Endodermal cell (in vitro differentiated cells): ENCODE data around the gene ACOT8. TPM values are rescaled to one million over a fixed set of nuclear protein-coding genes. Genes with fewer than 3 reads are reported as not detected.

ENCODE experiments used
- DNase-seq: peaks from one replicate; pipeline ENCODE4 v3.0.0-alpha.2; 2017
- H3K27ac ChIP-seq: 2 replicates; pipeline ENCODE4 v1.5.1; 2013; ENCODE audit warnings: mild to moderate bottlenecking, low read depth, low read length, moderate library complexity
- H3K27me3 ChIP-seq: 2 replicates; pipeline ENCODE4 v1.6.1; 2013; ENCODE audit warnings: mild to moderate bottlenecking, low read length, moderate library complexity; ENCODE audit not compliant: insufficient read depth, control insufficient read depth, poor library complexity, severe bottlenecking
- H3K36me3 ChIP-seq: 2 replicates; pipeline ENCODE4 v1.7.0; 2013; ENCODE audit warnings: mild to moderate bottlenecking, low read length, moderate library complexity; ENCODE audit not compliant: control insufficient read depth, insufficient read depth
- H3K4me1 ChIP-seq: one replicate; pipeline ENCODE4 v1.7.0; 2013; ENCODE audit warnings: low read length; ENCODE audit not compliant: control insufficient read depth, insufficient read depth
- H3K4me3 ChIP-seq: 2 replicates; pipeline ENCODE4 v1.5.1; 2013; ENCODE audit warnings: mild to moderate bottlenecking, low read length, moderate library complexity
- H3K9ac ChIP-seq: 2 replicates; pipeline ENCODE4 v1.6.1; 2013; ENCODE audit warnings: mild to moderate bottlenecking, low read length, moderate library complexity; ENCODE audit not compliant: poor library complexity, severe bottlenecking; ENCODE audit errors: extremely low read depth
- H3K9me3 ChIP-seq: 2 replicates; pipeline ENCODE4 v1.6.1; 2013; ENCODE audit warnings: mild to moderate bottlenecking, low read length, moderate library complexity; ENCODE audit not compliant: control insufficient read depth
- H3K27ac Mint-ChIP-seq: 2 replicates; pipeline ENCODE4 v1.8.0; 2020; ENCODE audit warnings: mixed read lengths
- H3K27me3 Mint-ChIP-seq: 2 replicates; pipeline ENCODE4 v1.8.0; 2021; ENCODE audit warnings: mild to moderate bottlenecking, mixed read lengths; ENCODE audit not compliant: insufficient read depth
- H3K36me3 Mint-ChIP-seq: 2 replicates; pipeline ENCODE4 v1.8.0; 2020; ENCODE audit warnings: low read depth, mixed read lengths
- H3K4me1 Mint-ChIP-seq: 2 replicates; pipeline ENCODE4 v1.8.0; 2020; ENCODE audit warnings: mixed read lengths
- H3K4me3 Mint-ChIP-seq: 2 replicates; pipeline ENCODE4 v1.8.0; 2020; ENCODE audit warnings: mild to moderate bottlenecking, moderate library complexity, mixed read lengths
- H3K9me3 Mint-ChIP-seq: 2 replicates; pipeline ENCODE4 v1.8.0; 2020; ENCODE audit warnings: mild to moderate bottlenecking, mixed read lengths
- CTCF ChIP-seq: fragments of 200-600 bp; sonication (generic); conservative IDR thresholded peaks from 2 replicates; pipeline ENCODE4 v1.5.0; 2021; ENCODE audit warnings: antibody characterized with exemption, mild to moderate bottlenecking
- WGBS, 2 experiments: methylation state at CpG; one replicate each; pipeline versions ENCODE4 v1.1.5 to v1.1.7; 2013; ENCODE audit warnings: missing lambda C conversion rate in 2 of 2, mixed read lengths in 1 of 2; ENCODE audit not compliant: insufficient coverage in 1 of 2, insufficient read length in 1 of 2; 5-methylcytosine and 5-hydroxymethylcytosine counted together
- total RNA-seq, 2 donors: library from RNA; stranded (reverse); fragmentation: NEBNext Ultra II Directional in 1 of 2; extraction: Animal tissue kit (Norgen Biotek cat#: 25700) in 1 of 2; gene quantifications; 2 replicates in 1 of 2; 3 replicates in 1 of 2; pipeline ENCODE4 v1.2.1, GENCODE V29; 2021

The ACOT8 gene
- total RNA-seq, 2 donors from 2014 or later = 24.3 to 27.9 TPM

GRCh38 chr20:45859916-45860315 lies 2.7 kb upstream of the ACOT8 start:
- TF ChIP-seq CTCF = no peak
- no peaks in the 10 kb centered on the region for H3K27me3 Mint-ChIP-seq
- 92 to 93% methylated on average over 5 of the region's 5 CpGs for WGBS, 2 experiments
- Histone ChIP-seq H3K9ac (no peak overlapping the region), H3K36me3 (peaks cover 3% of the 10 kb centered on the region), H3K4me1 (peaks cover 2% of the 10 kb centered on the region), H3K9me3 (no peaks in the 10 kb centered on the region), H3K27me3 (no peaks in the 10 kb centered on the region), H3K27ac (no peak overlapping the region), H3K4me3 (no peak overlapping the region)
- peaks cover 9% of the 10 kb centered on the region for H3K36me3 Mint-ChIP-seq
- H3K4me1 Mint-ChIP-seq = peaks cover 28% of the 10 kb centered on the region
- no peak for DNase-seq
- H3K4me3 Mint-ChIP-seq = no peak overlapping the region
- no peaks in the 10 kb centered on the region for H3K9me3 Mint-ChIP-seq
- no peak overlapping the region for H3K27ac Mint-ChIP-seq

GRCh38 chr20:45857882-45858216 lies 657 bp upstream of the ACOT8 start:
- no peak for TF ChIP-seq CTCF
- Histone ChIP-seq H3K27ac (no peak overlapping the region), H3K9me3 (no peaks in the 10 kb centered on the region), H3K4me1 (peaks cover 6% of the 10 kb centered on the region), H3K36me3 (peaks cover 13% of the 10 kb centered on the region), H3K27me3 (no peaks in the 10 kb centered on the region), H3K4me3 (peak overlapping the region; percentile 92), H3K9ac (no peak overlapping the region)
- H3K27me3 Mint-ChIP-seq = no peaks in the 10 kb centered on the region
- H3K4me3 Mint-ChIP-seq = peak overlapping the region; percentile 89
- peaks cover 7% of the 10 kb centered on the region for H3K36me3 Mint-ChIP-seq
- WGBS, 2 experiments = 13 to 40% methylated on average over 1 to 13 of the region's 13 CpGs
- peaks cover 47% of the 10 kb centered on the region for H3K4me1 Mint-ChIP-seq
- DNase-seq = peak; percentile 88
- H3K9me3 Mint-ChIP-seq = no peaks in the 10 kb centered on the region
- H3K27ac Mint-ChIP-seq = peak overlapping the region; percentile 91

- H3K4me3 Mint-ChIP-seq = peak overlapping the region; percentile 36
- H3K36me3 ChIP-seq = peaks cover 35% of the 10 kb centered on the region
- H3K4me3 ChIP-seq = peak overlapping the region; percentile 47
- TF ChIP-seq CTCF = no peak
- H3K4me1 Mint-ChIP-seq = peaks cover 35% of the 10 kb centered on the region
- H3K27me3 Mint-ChIP-seq = no peaks in the 10 kb centered on the region
- H3K27ac ChIP-seq = no peak overlapping the region
- H3K36me3 Mint-ChIP-seq = peaks cover 36% of the 10 kb centered on the region
- no peak overlapping the region for H3K9ac ChIP-seq
- peaks cover 6% of the 10 kb centered on the region for H3K4me1 ChIP-seq
- DNase-seq = peak; percentile 71
- H3K27me3 ChIP-seq = no peaks in the 10 kb centered on the region
- H3K9me3 Mint-ChIP-seq = peaks cover 7% of the 10 kb centered on the region
- peaks cover 21% of the 10 kb centered on the region for H3K9me3 ChIP-seq
- peak overlapping the region; percentile 89 for H3K27ac Mint-ChIP-seq
- WGBS, 2 experiments = 46% methylated on average over 1 of the region's 2 CpGs; no CpG with 5 or more reads in 1 of the 2 experiments
Observed at GRCh38 chr20:45853484-45853883, 3.7 kb downstream of the ACOT8 start.
